GM19328 (cell line): ENCODE data around the gene ZNF536.

Experiments used
- ATAC-seq: cut with Tn5 transposase; IDR thresholded peaks from one replicate; pipeline ENCODE4 v1.9.1; 2021; ENCODE audit warnings: mild to moderate bottlenecking, moderate library complexity; ENCODE audit not compliant: unreplicated experiment

ZNF536 gene

DNA sequence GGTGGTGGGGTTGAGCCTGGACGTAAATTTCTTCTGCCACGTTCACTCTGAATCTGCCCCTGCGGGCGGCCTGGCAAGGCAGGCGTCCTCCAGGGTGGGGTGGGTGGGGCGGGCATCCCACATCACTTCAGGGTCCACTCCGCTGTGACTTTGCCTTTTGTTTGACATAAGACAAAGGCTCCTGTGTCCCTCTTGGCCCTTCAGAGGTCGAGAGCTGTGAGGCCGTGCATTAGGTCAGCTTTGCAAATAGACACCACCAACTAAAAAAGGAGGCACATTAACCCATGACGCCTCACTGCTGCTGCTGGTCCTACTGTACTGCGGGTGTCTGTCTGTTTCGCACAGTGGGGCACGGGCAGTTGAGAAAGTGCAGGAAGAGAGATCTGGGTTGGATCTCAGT, 10.5 kb upstream of the ZNF536 start:
- ATAC-seq = no peak

DNA sequence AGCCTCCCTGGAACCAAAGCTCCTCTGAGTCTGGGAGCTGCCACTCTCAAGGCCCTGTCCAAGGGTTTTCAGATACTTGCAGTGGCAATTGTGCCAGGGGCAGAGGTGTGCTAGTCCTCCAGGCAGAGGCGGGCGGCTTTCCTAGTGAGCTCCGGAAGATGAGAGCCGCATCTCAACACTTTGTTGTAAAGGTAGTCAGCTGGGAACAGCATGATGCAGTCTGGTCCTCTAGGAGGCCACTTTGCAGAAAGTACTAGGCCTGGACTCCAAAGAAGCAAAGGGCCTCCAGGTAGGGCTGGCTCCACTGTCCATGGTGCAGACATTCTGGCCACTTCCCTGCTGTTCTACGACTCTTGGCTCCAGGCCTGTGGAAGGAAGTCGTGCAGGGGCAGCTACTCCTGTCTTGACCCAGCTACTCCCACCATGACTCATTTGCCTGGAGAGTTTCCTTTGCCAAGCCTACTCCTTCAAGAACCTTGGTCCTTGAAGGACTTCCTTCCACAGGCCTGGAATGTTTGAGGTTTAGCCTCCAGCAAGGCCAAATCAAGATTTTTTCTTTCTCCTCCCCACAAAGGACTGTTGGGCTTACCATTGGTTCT, 9.9 kb upstream of the ZNF536 start:
- no peak for ATAC-seq

DNA sequence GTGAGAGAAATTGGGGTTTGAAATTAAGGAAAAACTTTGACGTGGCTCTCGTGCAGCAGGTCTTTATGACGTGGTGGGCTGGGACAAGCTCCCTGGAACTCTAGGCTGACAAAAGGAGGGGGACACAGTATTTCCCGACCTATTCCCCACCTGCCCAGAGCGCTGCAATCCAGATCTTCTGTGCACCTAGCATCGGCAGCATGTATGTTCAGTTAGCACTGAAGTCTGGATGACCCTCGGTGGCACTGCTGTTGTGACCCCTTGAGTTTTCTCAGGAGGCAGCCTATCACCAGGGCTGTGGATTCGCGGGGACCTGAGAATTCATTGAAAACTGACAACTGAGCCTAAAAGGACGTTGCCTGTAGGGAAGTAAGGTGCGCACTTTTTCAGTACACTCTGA, 9.1 kb upstream of the ZNF536 start:
- ATAC-seq = no peak

DNA sequence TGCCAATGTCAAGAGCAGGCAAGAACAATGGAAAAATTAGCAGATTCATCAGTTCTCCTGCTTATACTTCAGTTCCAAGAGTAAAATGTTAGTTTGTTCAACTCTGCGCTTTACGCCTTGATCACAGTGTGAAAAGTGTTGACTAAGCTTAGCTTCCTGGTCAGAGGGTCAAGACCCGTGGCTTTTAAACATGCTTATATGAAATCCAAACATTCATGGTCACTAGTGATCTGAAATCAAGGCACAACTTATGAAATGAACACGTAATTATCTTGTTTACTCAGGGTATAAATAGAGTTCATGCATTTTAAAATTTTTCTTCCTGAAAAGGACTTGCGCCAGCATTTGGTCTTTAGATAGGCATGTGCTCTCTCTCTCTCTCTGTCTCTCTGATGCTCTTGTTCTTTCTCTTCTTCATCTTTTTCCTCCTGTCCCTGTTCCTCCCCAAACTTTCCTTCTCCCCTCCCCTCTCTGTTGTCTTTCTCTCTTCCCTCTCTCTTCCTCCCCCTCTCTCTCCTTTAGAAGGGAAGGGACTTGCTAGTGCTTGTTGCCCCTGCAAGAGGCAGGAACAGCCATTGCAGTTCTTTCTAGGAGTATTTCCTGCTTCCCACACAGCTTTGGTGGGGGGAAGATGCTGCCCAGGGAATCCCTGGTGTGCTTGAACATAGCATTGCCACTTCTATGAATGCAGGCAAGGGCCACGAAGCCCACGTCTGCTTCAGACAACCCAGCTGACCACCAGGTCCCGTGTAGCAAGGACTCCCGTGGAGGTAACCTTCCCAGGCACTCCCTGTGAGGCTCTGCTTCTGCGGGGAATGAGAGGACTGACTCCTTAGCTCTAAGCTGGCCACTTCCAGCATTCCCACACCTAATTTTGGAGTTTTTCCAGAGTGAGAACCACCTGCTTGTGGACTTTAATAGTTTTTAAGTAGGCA, 7.1 kb upstream of the ZNF536 start:
- ATAC-seq = no peak

DNA sequence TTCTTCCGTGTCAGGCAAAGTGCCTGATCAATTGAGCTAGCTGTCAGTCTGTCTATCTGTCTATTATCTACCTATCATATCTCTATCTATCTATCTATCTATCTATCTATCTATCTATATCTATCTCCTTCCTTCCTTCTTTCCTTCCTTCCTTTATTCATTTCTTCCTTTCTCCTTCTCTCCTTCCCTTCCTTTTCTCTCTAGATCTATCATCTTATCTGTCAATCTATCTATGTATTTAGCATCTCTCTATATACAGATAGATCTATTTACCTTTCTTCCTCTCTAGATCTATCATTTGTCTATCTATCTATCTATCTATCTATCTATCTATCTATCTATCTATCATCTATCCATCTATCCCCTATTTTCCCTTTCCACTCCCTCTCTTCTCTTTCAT, 5.9 kb upstream of the ZNF536 start:
- ATAC-seq = no peak

DNA sequence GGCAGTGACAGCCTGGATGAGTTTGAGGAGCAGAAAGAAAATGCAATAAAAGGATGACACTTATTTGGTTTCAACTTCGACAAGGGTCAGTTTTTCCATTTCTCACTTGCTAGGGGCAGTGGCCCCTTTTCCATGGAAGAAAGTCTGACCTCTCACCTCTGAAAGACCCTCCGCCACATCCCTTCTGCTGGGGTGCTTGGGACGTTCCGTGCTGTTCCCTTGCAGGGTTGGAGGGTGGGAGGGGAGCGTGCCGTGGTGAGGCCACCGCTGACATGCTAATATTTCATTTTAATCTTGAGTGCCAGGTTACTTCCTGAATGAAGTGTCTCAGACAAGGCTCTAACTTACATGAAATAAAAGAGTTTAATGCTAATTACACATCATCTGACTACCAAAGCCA, 5.2 kb upstream of the ZNF536 start:
- no peak for ATAC-seq

DNA sequence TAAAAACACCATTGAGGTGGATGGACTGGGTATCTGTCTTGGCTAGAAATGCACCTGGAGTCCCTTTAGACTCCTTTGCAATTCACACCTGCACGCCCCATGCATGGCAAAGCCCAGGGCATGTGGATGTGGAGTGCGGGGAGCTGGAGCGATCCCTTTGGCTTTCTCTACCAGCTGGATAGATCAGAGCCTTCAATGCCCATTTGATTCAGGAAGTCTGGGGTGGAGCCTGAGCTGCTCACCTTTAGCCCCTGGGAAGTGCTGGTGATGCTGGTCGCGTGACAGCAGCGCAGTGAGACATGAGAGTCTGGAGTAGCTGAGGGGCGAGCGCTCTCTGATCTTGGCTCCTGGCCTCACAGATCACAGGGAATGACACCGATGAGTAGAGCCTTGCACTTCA, 4.8 kb upstream of the ZNF536 start:
- no peak for ATAC-seq

DNA sequence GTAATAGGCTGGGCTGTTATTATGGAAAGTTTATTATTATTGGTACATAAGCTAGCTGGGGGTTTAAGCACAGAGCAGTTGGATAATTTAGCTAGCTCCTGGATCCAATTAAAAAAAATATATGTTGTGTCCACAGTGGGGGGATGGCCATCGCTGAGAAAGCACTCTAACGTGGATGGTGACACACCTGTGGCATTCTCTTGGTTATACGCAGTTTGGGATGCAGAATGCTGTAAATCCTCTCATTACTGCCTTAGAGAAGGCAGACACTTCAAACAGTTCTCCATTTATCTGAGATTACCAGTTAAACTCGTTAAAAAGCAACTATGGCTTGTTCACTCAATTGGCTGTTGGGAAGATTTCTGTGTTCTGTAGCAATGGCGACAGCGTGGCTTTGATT, 2.4 kb upstream of the ZNF536 start:
- no peak for ATAC-seq

DNA sequence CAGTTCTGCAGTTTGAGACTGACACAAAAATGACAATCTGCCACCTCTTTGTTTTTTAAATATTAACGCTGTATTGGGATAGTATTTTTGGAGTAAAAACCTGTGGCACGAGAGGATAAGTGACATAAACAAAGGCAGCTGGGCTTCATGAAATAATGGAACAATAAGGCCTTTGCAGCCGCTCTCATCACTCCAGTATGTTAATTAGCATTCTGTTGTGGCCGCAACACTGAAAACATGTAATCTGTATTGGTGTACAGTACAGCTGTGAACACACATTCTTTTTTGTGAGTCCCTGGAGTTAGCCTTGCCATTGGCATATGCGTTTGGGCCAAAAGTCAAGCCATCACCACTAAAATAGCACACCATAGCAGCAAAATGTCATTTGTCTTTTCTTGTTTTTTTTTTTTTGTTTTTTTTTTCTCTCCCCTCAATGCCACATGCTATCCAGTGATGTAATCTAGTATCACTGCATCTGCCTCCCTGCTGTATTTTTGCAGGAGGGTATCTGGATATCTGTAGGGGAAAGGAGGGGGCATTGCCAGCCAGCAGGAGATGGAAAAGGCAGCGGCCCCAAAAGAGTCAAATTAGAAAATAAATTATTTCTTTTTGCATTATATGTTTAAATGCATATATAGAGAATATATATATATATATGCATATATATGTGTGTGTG, 885 bp upstream of the ZNF536 start:
- ATAC-seq = no peak

DNA sequence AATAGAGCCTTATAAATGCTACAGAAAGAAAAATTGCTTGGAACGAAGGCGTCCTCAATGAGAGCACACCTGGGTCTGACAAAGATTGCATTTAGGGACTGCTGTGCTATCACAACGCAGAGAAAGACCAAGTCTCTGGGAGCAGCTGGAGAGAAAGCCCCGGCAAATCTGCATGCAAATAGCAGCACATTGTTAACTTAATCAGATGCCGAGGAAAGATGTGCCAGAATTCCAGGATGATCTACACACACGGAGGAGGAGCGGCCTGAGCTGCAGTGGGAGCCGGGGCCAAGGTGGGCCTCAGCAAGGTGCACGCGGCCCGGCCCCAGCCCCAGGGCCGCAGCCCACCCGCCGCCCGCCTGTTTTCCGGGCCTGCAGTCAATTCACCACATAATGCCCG, 1.4 kb downstream of the ZNF536 start:
- no peak for ATAC-seq

DNA sequence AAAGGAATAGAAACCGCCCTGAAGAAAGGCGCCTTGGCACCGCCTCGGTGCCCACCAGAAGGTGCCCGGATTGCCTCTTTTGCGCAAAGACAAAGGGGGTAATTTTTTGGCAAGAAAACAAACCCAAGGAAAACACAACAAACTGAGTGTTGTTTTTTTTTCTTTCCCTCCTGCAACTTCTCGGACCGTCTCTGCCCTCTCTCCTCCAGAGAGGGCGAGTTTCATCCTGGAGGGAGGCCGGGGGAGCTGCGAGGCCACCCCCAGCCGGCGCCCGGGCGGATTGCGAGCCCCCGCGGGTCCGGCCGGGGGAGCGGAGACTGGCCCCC, 2.3 kb downstream of the ZNF536 start:
- ATAC-seq = no peak

DNA sequence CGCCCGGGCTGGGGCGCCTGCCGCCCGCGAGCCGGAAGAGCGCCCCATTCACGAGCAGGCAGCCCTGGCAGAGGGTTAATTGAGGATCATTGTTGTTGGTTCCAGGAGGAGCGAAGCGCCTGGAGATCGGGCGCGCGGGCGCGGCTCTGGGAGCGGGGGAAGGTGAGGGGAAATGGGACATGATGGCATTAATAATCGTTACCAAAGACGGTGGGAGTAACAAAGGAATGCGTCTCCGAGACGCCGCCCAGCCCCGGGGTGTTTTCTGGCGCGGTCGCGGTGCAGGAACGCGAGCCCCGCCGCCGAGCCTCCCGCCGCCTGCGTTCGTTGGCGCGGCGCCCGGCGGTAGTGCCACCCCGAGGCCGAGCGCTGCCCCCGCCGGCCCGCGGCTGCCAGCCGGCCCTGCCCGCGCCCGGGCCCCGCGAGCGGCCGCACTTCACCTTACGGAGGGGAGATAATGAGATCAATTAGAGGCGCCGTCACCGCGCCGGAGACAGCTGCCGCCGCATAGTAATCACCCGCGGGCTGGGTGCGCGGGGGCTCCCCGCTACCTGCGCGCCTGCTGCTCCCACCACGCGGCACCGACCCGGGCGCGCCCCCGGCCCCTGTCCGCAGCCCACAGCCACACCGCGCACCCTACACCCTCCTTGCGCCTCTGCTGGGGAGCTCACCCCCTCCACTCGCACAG, 2.8 kb downstream of the ZNF536 start:
- ATAC-seq = no peak

DNA sequence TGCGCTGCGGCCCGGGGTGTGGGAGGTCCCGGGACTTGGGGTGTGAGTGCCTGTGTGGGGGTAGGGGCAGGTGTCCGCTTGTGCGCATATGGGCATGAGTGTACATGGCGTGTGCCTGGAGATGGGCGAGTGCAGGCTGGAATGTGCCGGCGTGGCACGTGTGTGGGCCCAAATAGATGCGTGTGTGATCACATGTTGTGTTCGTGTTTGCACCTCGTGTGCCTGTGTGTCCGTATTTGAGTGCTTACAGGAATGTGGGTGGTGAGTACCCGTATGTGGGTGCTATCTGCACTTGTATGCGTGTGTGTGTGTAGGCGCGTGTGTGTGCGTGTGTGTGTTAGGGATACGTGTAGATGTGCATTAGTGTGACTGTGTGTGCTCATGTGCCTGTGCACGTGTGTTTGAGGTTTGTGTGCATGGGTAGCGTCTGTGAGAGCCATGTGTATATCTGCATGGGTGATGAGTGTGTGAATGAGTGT, 3.4 kb downstream of the ZNF536 start:
- no peak for ATAC-seq

DNA sequence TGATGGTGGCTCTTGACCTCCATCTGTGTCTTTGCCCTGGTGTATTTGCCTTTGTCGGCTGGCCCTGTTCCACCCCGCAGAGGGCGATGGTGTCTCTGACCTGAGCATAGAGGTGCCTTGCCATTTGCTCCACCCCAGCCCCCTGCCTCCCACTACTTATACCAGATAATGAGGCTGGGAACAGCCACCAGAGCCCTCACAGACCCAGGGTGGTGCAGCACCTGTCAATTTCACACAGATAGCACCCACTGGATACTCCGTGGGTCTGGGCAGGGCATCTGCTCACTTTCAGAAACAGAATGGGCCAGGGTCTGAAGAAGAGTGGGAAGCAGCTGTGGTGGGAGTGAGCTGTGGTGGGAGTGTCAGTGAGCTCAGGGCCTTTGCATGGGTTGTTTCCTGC, 4.1 kb downstream of the ZNF536 start:
- no peak for ATAC-seq

DNA sequence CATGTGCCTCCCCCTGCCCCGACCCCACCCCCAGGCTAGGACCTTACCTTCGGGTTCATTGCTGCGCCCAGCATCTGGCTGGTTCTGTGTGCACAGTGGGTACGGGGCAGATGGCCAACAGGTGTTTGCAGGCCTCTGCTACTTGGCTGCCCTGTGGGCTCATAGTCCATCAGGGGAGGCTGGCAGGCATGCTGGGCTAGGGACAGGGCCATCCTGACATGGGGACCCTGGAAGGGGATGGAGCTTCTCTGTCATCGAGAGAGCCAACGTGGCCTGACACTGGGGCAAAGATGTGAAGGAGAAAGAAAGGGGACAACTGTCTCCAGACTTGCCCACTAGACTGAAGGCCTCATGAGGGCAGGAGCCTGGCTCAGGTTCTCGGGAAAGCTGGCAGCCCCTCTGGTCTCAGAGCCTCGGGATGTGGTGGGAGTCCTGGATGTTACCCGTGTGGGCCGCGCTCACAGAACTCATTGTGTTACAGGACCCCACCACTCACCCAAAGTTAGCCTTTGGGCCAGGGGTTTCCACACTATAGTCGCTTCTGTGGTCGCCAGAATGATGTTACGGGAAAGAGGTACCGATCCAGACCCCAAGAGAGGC, 4.7 kb downstream of the ZNF536 start:
- no peak for ATAC-seq

DNA sequence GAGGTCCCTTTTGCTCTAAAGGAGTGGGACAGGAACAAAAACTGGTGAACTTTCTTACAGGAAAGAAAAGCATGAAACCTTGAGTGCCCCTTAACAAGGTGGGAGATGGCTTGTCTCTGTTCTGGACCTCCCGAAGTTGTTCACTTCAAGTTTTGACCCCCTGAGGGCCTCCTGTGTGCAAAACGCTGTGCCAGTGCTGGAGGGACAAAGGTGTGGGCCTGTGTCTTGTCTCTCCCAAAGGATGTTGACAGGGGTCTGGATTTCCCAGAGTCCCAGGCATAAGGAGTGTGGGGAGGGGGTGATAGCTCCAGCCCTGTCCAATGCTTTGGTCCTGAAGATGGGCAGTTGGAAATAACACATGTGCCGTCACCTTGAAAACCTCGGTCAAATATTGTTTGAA, 6.5 kb downstream of the ZNF536 start:
- no peak for ATAC-seq

DNA sequence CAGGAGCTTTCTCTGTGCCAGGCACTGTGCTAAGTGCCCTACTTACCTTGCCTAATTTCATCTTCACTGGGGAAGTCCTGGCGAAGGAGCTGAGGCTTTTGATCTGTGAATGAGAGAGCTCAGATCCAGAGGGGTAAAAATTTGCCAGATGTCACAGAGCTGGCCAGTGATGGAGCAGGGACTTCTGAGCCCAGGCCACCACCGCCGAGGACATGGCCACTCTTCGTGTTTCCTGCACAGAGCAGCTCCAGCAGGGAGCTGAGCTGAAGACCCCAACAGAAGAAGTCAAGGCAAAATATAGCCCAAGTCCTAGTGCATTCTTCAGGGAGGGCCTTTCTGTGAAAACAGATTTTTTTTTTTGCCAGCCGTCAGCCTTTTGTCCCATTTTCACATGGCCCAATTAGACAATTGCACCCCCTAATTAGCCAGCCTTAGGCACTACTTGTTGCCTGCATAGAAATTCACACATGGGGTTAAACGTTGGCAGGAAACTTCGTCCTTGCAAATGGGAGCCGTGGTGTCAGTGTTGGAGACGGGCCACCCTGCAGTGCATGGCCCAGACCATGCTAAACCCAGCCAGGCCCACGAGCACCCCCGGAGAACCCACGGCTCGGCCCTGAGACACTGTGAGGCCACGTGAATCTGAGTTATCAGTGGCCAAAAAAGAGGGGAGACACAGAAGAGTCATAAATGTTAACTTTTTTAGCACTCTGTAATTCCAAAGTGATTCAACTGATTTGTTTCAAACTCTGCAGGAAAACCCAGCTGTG, 7.8 kb downstream of the ZNF536 start:
- ATAC-seq = no peak

DNA sequence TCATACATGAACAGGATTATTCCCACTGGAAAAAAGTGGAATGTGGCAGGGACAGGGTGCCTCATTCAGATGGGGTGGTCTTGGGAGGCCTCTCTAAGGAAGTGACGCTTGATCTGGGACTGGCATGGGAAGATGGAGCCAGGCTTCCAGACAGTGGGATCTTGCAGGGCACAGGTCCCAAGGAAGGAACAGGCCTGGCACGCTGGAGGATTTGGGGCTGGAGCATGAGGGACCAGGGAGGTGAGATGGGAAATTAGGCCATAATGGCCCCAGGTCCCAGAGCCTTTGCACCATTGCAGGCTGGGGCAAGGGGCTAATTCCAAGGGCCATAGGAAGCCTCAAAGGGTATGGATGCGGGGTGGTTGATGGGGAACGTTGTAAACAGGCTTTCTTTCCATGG, 9.2 kb downstream of the ZNF536 start:
- ATAC-seq = no peak

DNA sequence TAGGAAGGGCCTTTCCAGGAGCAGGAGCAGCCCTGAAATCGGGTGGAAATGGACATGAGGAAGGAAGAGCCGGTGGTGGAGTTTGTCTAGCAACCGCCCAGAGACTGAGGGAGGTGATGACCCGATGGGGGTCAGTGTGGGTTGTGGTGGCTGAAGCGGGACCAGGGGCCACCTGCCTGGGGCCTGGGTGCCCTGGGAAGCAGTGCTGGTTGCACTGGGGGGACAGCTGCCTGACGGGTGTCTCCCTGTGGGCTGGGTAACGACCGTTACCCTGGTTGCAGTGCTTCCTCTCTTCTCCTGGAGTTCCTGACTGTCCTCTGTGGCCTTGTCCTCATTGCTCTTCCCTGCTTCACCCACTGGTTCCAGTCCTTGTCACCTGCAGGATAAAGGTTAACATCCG, 13.0 kb downstream of the ZNF536 start:
- no peak for ATAC-seq

DNA sequence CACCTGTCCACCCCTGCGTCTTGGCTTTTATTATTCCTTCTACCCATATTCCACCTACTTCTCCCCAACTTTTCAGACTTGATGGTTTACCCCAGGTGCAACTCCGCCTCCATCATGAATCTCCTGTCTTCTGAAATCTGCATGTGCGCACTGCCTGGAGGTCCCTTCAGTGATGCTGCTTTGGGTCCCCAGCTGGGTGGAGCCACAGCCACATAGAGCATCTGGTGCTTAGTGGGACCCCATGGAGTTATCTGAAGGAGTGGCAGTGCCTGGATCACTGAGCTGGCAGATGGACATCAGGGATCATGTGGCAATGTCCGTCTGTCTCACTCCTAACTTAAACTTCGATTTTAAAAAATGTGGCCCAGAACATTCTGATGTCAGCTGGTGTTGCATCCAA, 13.5 kb downstream of the ZNF536 start:
- no peak for ATAC-seq
